ENCODE measurements around the gene RBCK1.

Gene RBCK1

DNA sequence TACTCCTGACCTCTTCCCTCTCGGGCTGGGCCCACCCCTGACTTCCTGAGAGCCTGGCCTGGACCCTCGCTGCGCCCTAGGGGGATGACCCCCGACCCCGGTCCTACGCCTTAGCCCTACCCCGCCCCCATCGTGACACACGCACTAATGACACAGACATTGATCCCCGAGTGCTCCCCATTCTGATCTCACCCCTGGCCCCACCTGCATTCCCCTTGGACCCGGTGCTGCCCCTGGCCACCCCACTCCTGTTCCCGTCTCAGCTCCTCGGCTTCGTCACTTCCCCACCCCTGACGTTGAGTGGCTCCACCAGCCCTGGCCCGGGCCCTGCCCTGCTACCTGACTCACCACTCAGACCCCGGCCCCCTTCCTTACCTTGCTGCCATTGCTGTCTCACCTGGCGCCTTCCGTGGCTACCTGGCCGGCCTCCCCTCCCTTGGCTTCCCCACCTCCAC, 12.1 kb downstream of the RBCK1 start:
- DNase-seq: no peak

DNA sequence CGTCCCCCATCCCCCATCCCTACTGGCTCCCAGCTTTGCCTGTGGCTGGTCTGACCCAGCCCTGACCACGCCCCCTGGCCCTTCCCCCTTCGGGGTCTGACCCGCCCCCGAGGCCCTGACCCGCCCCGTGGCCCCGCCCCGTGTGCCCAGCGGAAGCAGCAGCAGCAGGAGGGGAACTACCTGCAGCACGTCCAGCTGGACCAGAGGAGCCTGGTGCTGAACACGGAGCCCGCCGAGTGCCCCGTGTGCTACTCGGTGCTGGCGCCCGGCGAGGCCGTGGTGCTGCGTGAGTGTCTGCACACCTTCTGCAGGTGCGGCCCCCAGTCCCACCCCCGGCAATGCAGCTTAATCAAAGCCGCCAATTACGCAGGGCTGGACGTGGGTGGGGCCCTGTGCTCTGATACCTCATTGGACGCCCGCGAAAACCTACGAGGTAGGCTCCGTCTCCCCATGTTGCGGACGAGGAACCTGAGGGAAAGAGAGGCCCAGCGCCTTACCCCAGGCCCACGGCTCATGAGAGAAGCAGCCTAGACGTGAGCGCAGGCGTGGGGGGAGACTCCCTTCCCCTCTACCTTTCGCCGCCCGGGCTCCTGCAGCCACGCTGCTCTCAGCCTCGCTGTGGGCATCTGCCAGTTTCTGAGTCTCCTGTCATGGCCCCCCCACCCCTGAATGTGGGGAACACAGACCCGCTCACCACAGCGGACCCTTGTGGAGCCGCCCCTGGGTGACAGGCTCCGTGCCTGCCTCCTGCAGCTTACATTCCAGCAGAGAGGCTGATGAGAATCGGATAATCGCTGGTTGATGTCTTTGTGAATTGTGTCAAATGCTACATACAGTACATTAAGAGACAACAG, 12.8 kb downstream of the RBCK1 start:
- DNase-seq: no peak

DNA sequence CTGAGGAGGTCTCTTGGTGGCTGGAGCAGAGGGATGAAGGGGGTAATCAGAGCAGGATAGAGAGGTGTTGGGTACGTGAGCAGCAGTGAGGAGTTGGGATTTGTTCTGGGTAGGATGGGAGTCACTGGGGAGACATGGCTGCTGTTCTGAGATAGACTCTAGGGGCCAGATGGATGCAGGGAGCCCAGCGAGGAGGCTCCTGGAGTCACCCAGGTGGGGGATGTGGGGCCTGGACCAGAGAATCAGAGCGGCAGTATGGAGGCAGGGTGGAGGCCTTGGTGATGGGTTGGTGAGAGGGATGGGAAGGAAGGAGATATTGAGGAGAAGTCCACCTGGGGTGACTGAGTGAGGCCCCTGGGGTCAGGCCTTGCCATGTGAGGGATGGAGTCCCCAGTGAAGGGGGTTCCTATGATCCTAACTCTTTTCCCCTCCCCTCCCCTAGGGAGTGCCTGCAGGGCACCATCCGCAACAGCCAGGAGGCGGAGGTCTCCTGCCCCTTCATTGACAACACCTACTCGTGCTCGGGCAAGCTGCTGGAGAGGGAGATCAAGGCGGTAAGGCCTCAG, 13.7 kb downstream of the RBCK1 start:
- no peak for DNase-seq

DNA sequence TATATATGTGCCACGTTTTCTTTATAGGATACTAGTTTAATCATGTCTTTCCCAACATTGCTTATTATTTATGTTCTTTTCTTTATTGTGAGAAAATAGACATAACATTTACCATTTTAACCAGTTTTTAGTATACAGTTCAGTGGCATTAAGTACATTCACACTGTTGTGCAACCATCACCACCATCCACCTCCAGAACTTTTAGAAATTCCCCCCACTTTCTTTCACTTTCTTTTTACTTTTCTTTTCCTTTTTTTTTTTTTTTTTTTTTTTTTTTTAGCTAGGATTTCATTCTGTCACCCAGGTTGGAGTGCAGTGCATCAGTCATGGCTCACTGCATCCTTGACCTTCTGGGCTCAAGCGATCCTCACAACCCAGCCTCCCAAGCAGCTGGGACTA, 18.5 kb downstream of the RBCK1 start:
- DNase-seq: no peak

DNA sequence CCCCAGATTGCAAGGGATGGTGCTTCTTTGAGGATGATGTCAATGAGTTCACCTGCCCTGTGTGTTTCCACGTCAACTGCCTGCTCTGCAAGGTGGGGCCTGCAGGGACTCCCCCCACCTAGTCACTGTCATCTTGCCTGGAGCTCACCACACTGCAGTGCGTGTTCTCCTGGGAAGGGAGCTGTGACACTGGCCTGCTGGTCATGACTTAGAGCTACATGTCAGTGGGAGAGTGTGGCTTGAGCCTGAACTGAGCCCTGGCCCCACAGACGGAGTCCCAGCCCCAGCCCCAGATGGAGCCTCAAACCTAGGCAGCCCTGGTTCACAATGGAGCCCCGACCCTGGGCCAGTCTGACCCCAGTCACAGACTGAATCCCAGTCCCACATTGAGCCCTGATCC, 19.3 kb downstream of the RBCK1 start:
- DNase-seq: no peak

DNA sequence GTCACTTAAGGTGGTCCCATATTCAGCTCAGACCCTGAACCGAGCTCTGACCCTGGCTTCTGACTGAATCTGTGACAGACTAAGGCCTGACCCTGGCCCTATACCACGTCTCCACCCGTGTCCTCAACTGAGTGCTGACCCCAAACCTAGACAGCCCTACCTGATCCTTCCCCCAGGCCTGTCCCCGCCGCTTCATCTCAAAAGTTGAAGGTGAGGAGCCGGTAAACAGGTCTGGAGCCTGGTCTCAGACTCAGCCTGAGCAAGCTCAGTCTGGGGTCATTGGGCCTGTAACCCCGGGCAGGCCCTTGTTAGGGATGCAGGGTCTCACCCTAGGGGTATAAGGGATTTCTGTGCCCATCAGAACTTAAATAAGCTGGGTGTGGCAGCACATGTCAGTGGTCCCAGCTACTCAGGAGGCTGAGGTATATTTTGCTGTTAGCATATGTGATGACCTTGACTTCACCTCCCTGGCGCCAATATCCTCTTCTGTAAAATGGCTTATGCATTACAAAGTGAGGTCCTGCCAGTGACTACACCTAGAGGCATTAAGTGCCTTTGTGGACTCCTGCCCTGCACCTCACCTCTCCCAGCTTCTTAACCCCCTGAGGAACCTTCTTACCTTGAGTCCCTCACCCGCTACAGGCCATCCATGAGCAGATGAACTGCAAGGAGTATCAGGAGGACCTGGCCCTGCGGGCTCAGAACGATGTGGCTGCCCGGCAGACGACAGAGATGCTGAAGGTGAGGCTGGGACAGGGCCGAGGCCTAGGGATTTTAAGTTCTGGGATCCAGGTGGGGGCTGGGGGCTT, 20.0 kb downstream of the RBCK1 start:
- DNase-seq: no peak

DNA sequence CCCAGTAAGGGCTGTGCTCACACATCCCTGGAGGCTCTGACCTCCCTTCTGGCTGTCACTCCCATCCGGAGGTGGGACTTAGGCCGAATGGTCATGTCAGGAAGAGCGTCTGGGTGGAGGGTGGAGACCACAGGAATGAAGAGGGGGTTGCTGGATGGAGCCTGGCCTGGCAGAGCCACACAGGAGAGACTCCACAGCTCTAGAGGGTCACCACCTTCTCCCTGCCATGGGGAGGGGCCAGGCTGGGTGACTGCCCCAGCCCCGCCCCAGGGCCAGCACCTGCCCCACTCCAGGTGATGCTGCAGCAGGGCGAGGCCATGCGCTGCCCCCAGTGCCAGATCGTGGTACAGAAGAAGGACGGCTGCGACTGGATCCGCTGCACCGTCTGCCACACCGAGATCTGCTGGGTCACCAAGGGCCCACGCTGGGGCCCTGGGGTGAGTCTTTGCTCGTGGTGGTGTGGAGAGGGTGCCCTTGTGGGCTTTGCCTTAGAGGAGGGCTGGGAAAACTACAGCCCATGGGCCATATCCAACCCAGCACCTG, 20.6 kb downstream of the RBCK1 start:
- no peak for DNase-seq

DNA sequence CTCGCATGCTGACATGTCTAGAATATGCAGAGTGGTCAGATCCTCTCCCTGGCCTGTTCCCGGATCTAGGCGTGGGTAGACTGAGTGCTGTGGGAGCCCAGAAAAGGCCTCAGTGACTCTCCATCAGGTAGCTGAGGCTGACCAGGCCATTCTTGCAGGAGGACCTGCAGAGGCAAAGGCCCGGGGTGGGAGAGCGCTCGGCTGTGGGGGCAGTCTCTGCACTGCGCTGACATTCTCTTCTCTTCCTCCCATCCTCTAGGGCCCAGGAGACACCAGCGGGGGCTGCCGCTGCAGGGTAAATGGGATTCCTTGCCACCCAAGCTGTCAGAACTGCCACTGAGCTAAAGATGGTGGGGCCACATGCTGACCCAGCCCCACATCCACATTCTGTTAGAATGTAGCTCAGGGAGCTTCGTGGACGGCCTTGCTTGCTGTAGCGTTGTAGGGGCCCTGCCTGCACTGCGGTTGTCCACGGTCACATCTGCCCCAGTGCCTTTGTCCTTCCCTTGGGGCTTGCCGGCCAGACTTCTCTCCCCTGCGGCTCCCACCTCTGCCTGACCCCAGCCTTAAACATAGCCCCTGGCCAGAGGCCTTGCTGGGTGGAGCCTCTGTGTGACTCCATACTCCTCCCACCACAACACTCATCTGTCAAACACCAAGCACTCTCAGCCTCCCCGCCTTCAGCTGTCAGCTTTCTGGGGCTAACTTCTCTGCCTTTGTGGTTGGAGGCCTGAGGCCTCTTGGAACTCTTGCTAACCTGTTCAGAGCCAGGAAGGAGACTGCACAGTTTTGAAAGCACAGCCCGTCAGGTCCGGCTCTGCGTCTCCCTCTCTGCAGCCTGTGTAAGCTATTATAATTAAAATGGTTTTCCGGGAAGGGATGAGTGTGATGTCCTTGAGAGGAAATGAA, 22.2 kb downstream of the RBCK1 start:
- DNase-seq: no peak

DNA sequence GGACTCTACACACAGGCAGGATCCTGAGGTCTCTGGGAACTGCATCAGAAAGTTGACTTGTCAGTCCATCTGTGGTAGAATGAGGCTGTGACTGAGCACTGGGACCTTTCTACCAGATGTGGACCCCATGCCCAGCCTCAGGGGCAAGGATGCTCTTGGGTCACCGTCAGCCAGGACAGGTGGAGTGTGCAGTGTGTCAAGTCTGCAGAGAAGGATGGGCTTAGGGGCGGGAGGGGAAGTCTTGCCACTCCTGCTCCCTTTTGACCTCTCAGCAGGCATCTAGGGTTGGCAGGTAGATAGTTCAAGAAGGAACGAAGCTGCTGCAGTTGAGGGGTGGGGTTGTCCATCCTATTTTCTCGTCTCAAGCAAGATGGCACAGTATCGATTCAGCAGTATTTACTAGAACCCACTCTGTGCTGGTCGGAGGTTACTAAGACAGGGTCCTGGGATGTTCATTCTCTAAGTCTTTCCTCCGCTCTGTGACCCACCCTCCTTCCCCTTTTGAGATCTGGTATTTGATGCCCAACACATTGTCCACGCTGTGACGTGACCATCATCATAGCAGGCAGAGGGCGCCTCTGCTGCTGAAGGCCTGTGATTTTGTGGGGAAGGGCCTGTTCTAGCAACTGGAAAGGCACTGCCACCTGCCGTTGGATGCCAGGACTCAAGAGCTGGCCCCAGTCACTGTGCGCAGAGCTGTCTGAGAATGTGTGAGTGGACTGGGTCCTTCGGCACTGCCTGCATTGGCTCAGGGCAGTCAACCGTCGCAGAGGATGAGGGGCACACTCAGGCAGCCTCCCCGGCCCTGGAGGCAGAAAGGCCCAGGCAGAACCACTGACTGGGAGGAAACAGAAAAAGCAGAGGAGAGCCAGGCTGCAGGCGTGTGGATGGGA, 23.2 kb downstream of the RBCK1 start:
- DNase-seq: no peak

DNA sequence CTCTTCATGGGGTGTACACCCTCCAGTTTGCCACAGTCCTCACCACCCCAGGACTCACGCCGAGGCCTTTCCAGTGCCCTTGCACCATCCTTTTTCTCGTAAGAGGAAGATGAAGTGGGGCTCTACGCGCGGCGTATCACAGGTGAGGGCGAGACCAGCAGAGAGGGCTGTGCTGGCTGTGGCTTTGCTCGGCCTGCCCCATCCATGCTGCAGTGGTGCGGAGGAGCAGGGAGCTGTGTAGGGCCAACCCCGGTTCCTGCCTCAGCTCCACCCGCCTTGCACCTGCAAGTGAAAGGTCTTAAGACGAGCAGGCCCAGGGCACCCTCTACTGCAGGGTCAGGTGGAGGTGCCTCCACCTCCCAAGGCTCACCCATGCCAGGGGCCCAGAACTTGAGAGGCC, 24.1 kb downstream of the RBCK1 start:
- DNase-seq: no peak

DNA sequence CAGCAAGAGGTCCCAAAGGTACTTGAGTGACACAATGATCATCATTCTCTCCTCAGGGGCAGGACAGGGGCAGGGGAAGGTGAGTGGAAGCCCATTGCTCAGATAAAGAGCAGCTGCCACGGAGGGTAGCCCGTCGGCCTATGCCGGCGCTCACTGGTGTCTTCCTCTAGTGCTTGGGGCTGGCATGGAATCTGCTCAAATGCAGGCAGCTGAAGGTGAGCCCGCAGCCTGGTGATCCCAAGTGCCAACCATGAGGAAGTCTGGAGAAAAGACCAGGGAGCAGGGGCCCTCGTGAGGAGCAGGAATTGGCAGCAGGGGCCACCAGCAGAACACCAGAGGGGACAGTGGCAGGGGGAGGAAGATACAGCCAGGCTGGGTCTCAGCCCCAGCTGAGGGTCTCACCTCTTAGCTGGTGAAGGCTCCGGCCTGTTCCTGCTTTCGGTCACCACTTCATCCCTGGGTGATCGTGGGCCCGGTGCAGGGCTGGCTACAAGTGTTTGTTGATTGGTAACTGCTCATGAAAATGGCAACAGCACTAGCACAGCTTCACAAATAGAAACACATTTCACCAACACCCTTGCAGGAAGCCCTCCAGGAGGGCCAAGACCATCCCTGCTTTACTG, 24.7 kb downstream of the RBCK1 start:
- no peak for DNase-seq

DNA sequence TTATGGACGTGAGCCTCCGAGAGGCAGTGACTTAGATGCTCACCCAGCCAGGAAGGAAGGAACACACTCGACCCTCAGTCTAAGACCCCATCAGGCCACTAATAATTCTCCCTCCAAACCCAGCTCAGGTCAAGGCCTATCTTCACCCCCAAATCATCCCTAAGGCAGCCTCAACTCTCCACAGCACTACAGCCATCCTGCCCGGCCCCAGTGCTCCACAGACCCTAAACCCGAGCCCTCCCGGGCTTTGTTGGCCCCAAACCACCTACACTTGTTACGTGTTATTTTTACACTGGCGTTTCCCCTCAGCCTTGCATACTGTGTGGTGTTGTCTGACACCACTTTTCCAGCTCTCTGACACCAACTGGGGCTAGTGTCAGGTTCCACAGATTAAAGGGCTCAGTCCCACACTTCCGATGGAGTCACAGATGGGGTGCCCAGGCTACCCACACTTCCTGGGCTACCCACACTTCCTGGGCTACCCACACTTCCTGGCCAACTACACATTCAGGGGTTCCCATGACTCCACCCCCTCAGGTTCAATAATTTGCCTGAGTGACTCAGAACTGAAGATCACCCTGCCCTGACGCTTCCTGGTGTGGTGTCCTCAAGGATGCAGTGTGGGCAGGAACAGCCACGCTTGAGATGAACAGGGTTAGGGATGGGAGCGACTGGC, 25.3 kb downstream of the RBCK1 start:
- DNase-seq: peak; percentile 83

DNA sequence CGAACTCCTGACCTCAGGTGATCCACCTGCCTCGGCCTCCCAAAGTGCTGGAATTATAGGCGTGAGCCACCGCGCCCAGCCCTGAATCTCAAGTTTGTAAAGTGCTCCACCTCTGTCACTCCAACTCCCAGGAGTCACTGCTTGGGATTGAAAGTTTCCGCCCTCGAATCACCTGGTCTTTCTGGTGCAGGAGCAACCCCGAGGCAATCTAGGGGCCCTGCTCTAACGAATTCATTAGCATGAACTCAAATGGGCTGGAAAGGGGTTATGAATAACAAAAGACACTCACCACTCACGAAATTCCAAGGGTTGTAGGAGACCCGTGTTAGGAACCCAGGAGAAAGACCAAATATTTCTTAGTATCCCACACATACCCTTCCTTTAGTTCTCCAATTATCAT, 26.1 kb downstream of the RBCK1 start:
- DNase-seq: no peak

DNA sequence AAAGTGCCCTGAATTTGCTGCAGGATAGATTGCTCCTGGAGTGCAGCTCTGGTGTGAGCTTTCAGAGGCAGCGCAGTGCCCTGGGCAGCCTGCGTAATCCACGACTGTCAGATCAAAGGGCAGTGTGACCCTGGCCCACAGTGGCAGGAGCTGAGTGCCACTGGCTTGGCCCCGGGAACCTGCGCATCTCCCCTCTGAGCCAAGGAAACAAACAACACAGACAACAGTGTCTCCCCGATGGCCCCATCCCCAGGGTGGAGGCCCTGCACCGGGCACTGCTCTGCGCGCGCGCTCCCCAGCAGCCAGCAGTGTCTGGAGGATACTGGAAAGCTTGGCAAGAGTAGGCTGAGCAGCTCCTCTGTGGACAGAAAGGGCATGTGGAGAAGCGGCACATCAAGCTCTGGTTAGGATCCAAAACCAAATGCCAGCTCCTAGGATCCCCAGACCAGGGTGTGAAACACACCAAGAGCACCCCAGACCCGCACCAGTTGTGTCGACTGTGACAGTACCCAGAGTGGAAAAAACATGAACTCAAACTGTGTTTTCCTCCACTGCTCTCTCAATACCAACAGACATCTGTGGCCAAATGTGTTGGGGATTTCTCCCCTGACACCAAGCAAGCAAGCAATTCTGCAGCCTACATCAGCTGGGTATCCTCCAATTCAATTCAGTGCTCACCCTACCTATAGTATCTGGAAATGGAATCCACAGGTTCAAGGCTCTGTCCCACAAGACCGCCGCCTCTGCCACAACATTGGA, 26.7 kb downstream of the RBCK1 start:
- DNase-seq: no peak

DNA sequence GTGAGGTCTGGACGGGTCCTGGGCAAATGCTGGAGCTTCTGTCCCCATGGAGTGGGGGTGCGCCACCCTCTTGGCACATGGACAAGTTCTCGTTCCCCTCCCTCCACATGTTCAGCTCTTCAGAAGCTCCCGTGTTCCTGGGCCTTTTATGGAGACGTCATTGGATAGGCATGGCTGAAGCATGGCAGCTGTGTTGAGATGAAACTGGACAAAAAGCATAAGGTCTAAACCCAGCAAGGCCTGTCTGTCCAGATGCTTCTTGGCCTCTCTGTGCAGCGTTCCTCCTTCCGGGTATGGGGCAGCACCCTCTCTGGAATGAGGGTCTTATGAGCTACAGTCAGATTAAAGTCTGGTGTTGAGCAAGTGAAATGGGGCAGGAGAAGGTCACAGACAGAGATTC, 27.5 kb downstream of the RBCK1 start:
- DNase-seq: no peak

DNA sequence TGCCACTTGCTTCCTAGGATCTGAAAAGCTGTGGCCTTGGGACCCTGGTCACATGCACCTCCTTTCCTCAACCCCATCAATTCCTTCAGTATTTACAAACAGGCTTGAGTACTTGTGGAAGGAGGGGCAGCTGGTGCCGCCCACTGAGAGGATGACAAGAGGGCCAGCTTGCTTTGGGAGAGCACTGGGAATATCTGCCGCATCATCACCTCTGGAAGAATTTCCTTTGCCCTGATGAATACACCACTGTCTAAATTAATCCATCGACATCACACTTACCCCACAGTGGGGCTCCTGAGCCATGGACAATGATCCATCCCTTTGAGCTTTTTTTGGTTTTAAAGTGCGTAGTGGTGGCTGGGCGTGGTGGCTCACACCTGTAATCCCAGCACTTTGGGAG, 28.4 kb downstream of the RBCK1 start:
- DNase-seq: no peak

DNA sequence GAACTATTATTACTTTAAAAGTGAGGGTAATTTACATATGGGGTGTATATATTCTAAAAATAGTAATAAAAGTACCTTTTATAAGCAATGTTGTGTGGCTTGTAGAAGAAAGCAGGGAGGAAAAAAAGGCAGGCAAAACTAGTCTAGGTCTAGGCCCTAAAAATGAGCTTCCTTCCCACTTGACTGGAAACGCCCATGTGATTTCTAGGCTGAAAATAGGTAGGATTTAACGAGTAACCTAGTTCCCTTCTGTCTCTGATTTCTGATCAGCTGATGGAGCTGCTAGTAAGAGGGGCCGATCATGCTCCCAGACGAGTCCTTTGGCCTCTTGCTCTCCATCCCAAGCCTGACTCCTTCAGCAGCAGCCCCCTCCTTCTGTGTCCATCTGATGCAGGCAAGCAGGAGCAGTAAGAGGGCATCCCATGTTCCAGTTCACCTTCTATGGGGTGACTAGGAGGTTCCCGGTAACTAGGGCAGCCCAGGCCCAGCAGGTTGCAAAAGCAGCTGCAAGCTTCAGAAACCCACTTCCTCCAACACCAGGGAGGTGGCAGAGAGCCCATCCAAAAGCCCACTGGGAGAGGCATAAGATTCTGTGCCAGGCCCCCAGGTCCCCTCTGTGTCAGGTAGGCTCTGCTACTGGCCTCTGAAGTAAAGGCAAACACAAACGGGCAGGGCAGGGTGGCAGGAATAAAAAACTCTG, 29.8 kb downstream of the RBCK1 start:
- no peak for DNase-seq

DNA sequence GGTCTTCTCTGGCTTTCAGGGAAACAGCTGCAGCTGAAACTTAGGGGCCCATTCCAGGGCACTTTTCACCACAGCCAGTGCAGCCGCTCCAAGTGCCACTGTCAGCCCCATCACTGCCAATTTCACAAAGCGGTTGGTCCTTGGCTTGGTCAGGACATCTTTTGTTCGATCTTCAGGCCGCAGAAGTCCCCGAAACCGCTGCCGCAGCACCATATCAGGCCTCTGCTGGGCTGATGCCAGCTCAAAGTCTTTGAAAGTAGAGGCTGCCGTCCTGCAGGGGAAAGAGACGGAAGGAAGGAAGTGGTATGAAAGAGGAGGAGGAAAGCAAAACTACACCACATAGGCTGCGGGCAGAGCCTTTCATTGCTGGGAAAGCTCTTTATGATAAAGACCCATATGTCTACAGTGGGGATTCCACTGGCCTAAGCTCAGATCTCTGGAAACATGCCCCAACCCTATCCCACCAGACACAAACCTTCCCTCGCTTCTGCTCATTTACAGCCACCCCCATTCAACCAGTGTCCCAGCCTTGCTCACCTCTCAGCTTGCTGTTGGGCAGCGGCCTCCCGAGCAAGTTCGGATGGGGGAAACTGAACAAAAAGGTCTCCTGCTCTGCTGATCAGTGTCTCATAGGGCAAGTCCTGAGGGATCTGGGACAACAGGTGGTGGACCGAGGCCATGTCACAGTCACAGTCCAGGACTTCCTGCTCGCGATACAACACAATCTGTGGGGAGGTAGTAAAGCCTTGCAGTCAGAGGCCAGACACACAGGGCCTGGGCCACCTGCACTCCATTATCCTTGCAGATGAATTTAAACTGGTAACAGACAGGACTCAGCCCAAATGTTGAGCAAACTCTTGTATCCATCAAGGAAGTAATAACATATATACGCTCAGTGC, 30.7 kb downstream of the RBCK1 start:
- DNase-seq: peak; percentile 76
